Endothelial cell of umbilical vein (primary cell): ENCODE measurements around the gene MAP2K4. TPM values are rescaled to one million over a fixed set of nuclear protein-coding genes. Genes with fewer than 3 reads are reported as not detected.

Source experiments
- BruUV-seq: library from RNA; stranded (reverse); fragments of 400-500 nt; replicated peaks from 2 replicates; lab custom pipeline; 2021; lab: Mats Ljungman, UMichigan
- CTCF ChIA-PET: fragments of 300-600, 350-600 bp; sonication (Branson Sonifier 250); formaldehyde crosslinking; loops from one replicate; lab custom pipeline; 2021; ENCODE audit warnings: antibody characterized with exemption, inconsistent platforms; lab: Charles Lee
- POLR2A ChIA-PET: fragments of 300-600, 350-600 bp; sonication (Branson Sonifier 250); formaldehyde crosslinking; loops from one replicate; lab custom pipeline; 2021; ENCODE audit warnings: antibody characterized with exemption, inconsistent platforms; lab: Charles Lee
- DNase-seq: peaks from one replicate; pipeline ENCODE4 v3.0.0-alpha.2; 2011; ENCODE audit warnings: low read depth, low spot score
- FAIRE-seq: peaks from 2 replicates; lab custom pipeline; 2011; peaks lifted over from hg19 to GRCh38; lab: Jason Lieb, UNC
- H2AFZ ChIP-seq: 2 replicates; pipeline ENCODE4 v1.6.0; 2012; ENCODE audit warnings: low read depth, low read length, control low read depth, inconsistent platforms
- H3K27ac ChIP-seq: 2 replicates; pipeline ENCODE4 v1.5.1; 2011; ENCODE audit warnings: low read depth, mild to moderate bottlenecking, control low read depth, low read length, moderate library complexity; ENCODE audit not compliant: insufficient read depth
- H3K27me3 ChIP-seq, 2 experiments: 2 replicates each; pipeline versions ENCODE4 v1.6.0 to v1.6.1; 2011; ENCODE audit warnings: low read length in 2 of 2, mixed read lengths in 1 of 2; ENCODE audit not compliant: control insufficient read depth in 2 of 2, insufficient read depth in 2 of 2
- H3K36me3 ChIP-seq, 2 experiments: 2 replicates in 1 of 2; 3 replicates in 1 of 2; pipeline ENCODE4 v1.5.1; 2011; ENCODE audit warnings: low read length in 2 of 2, mild to moderate bottlenecking in 1 of 2, moderate library complexity in 1 of 2; ENCODE audit not compliant: control insufficient read depth in 2 of 2, insufficient read depth in 2 of 2; ENCODE audit errors: extremely low read depth in 1 of 2
- H3K4me1 ChIP-seq: 3 replicates; pipeline ENCODE4 v1.5.1; 2011; ENCODE audit warnings: mild to moderate bottlenecking, low read length; ENCODE audit not compliant: control insufficient read depth, insufficient read depth; ENCODE audit errors: extremely low read depth
- H3K4me2 ChIP-seq: 2 replicates; pipeline ENCODE4 v1.6.1; 2011; ENCODE audit warnings: low read length, control low read depth, mixed read lengths; ENCODE audit not compliant: insufficient read depth
- H3K4me3 ChIP-seq, 3 experiments: fragments of 200-600 bp in 1 of 3; sonication (generic), shearing (Covaris generic) in 1 of 3; replicated peaks in 1 of 3; 2 replicates each; pipeline ENCODE4 v1.5.1; 2011 to 2016; ENCODE audit warnings: control low read depth in 3 of 3, low read length in 3 of 3, mild to moderate bottlenecking in 2 of 3, inconsistent platforms in 1 of 3, low read depth in 1 of 3, moderate library complexity in 1 of 3; ENCODE audit not compliant: insufficient read depth in 1 of 3
- H3K79me2 ChIP-seq: 2 replicates; pipeline ENCODE4 v1.6.0; 2012; ENCODE audit warnings: low read length, inconsistent platforms; ENCODE audit not compliant: control insufficient read depth, insufficient read depth
- H3K9ac ChIP-seq: replicated peaks from 2 replicates; pipeline ENCODE3; 2011; ENCODE audit warnings: low read length, control low read depth; ENCODE audit not compliant: insufficient read depth; ENCODE audit errors: extremely low read depth
- H3K9me1 ChIP-seq: replicated peaks from 3 replicates; pipeline ENCODE4 v1.6.0; 2011; ENCODE audit warnings: mild to moderate bottlenecking, low read length; ENCODE audit not compliant: control insufficient read depth, insufficient read depth; ENCODE audit errors: extremely low read depth
- H3K9me3 ChIP-seq: replicated peaks from 2 replicates; pipeline ENCODE4 v1.5.1; 2012; ENCODE audit warnings: low read length, inconsistent platforms; ENCODE audit not compliant: control insufficient read depth, insufficient read depth
- H4K20me1 ChIP-seq: replicated peaks from 2 replicates; pipeline ENCODE3; 2011; ENCODE audit warnings: mild to moderate bottlenecking, low read length; ENCODE audit not compliant: control insufficient read depth, insufficient read depth; ENCODE audit errors: extremely low read depth
- EZH2 ChIP-seq: IDR thresholded peaks from 2 replicates; pipeline ENCODE4 v1.6.1; 2012; ENCODE audit warnings: borderline replicate concordance, low read depth, mild to moderate bottlenecking, moderate library complexity, low read length, inconsistent platforms; ENCODE audit not compliant: severe bottlenecking
- FOS ChIP-seq: IDR thresholded peaks from 2 replicates; pipeline ENCODE4 v1.6.1; 2011; ENCODE audit warnings: mild to moderate bottlenecking, low read length, moderate library complexity, borderline replicate concordance; ENCODE audit not compliant: insufficient read depth
- GATA2 ChIP-seq: IDR thresholded peaks from 2 replicates; pipeline ENCODE4 v1.7.0; 2011; ENCODE audit warnings: low read depth, mild to moderate bottlenecking, moderate library complexity, mixed read lengths, low read length; ENCODE audit not compliant: insufficient read length, insufficient read depth
- JUN ChIP-seq: IDR thresholded peaks from 2 replicates; pipeline ENCODE4 v1.6.1; 2011; ENCODE audit warnings: borderline replicate concordance, low read depth; ENCODE audit not compliant: insufficient read length, insufficient read depth
- MAX ChIP-seq: IDR thresholded peaks from 2 replicates; pipeline ENCODE4 v1.6.1; 2011; ENCODE audit not compliant: insufficient read depth, insufficient read length
- MYC ChIP-seq: IDR thresholded peaks from one replicate; pipeline ENCODE4 v1.6.1; 2011; ENCODE audit warnings: mild to moderate bottlenecking, low read depth, low read length
- POLR2A ChIP-seq: IDR thresholded peaks from 2 replicates; pipeline ENCODE4 v1.6.1; 2012; ENCODE audit warnings: low read depth, mild to moderate bottlenecking, control low read depth, low read length
- POLR2AphosphoS5 ChIP-seq: IDR thresholded peaks from 2 replicates; pipeline ENCODE4 v1.6.1; 2012; ENCODE audit warnings: low read depth, mild to moderate bottlenecking, control low read depth, low read length, moderate library complexity; ENCODE audit not compliant: insufficient read depth
- dilution Hi-C: fragments of 300-500 bp; cut with MboI; formaldehyde crosslinking; loops from one replicate; pipeline ENCODE4 v1.15.0; 2019; ENCODE audit warnings: low sequenced_read_pairs; ENCODE audit not compliant: extremely low pct_ligation_motif_present
- intact Hi-C: fragments of 100-400 bp; cut with micrococcal nuclease; formaldehyde crosslinking; loops from one replicate; pipeline ENCODE4 v1.10.0; 2022
- polyA plus RNA-seq, 4 experiments: library from polyadenylated mRNA; depleted of rRNA in 3 of 4; stranded (reverse) in 3 of 4; unstranded in 1 of 4; fragments of >200 nt; gene quantifications; 2 replicates each; pipeline versions ENCODE4 v1.2.1 to v1.2.3, GENCODE V29; 2011 to 2012; ENCODE audit warnings: missing spikeins in 1 of 4
- total RNA-seq: library from RNA; stranded (reverse); gene quantifications from 2 replicates; pipeline ENCODE4 v1.2.3, GENCODE V29; 2021
- TF ChIP-seq, protein P1 (sequence below), 2 donors: IDR thresholded peaks; 1 replicate in 1 of 2; 2 replicates in 1 of 2; pipeline ENCODE4 v1.5.1; 2011; ENCODE audit warnings: low read length in 2 of 2, mild to moderate bottlenecking in 2 of 2, moderate library complexity in 2 of 2, control low read depth in 1 of 2, inconsistent platforms in 1 of 2, low read depth in 1 of 2; ENCODE audit not compliant: insufficient read depth in 1 of 2; ENCODE audit errors: extremely low read depth in 1 of 2

The MAP2K4 gene
- total and polyA plus RNA-seq, 2 donors (not counting 3 experiments of a cell fraction or from before 2014, with no cell fraction given) = 8.6 to 17.5 TPM

- Histone ChIP-seq H3K4me1 (no peaks in the 10 kb centered on the region), H4K20me1 (peaks cover 4% of the 10 kb centered on the region), H2AFZ (no peak overlapping the region), H3K9me1 (no peaks in the 10 kb centered on the region), H3K4me2 (no peak overlapping the region), H3K9me3 (no peaks in the 10 kb centered on the region), H3K9ac (no peak overlapping the region), H3K36me3 (no peaks in the 10 kb centered on the region), H3K27me3 (no peaks in the 10 kb centered on the region), H3K4me3 (no peak overlapping the region), H3K79me2 (peaks cover 25% of the 10 kb centered on the region), H3K27ac (no peak overlapping the region)
- CTCF ChIA-PET = interaction anchor here (1.3 kb wide), 1 partner anchor 8 kb away, joined by 3 read pairs; no protein-coding TSS in a partner anchor
- POLR2A ChIA-PET = no interaction called here
- TF ChIP-seq GATA2 = no peak
- TF ChIP-seq FOS = no peak
- TF ChIP-seq EZH2 = no peak
- TF ChIP-seq, protein P1, sequence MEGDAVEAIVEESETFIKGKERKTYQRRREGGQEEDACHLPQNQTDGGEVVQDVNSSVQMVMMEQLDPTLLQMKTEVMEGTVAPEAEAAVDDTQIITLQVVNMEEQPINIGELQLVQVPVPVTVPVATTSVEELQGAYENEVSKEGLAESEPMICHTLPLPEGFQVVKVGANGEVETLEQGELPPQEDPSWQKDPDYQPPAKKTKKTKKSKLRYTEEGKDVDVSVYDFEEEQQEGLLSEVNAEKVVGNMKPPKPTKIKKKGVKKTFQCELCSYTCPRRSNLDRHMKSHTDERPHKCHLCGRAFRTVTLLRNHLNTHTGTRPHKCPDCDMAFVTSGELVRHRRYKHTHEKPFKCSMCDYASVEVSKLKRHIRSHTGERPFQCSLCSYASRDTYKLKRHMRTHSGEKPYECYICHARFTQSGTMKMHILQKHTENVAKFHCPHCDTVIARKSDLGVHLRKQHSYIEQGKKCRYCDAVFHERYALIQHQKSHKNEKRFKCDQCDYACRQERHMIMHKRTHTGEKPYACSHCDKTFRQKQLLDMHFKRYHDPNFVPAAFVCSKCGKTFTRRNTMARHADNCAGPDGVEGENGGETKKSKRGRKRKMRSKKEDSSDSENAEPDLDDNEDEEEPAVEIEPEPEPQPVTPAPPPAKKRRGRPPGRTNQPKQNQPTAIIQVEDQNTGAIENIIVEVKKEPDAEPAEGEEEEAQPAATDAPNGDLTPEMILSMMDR (IDR thresholded peaks at IDR 0.05; ENCODE audit: extremely low read depth in 1 of 2, insufficient read depth in 1 of 2, low read depth in 1 of 2, low read length in 2 of 2) = no peak
- TF ChIP-seq MAX = no peak
- no peak for TF ChIP-seq MYC
- no peak for TF ChIP-seq POLR2A
- TF ChIP-seq JUN = no peak
- TF ChIP-seq POLR2AphosphoS5 = no peak
- dilution Hi-C loops = no loop called here
- no peak for FAIRE-seq
- intact Hi-C loops = no loop called here
- DNase-seq = no peak
- BruUV-seq = no TSS peak
These were observed 32.9 kb downstream of the MAP2K4 start for GRCh38 chr17:12053552-12053951.
